ENCODE measurements around the gene FYB2.

FYB2 gene

GRCh38 chr1:56671085-56671484 lies 148.1 kb downstream of the FYB2 start:
- no peak for DNase-seq (ENCODE audit: low read depth)
- H3K4me3 ChIP-seq (ENCODE audit: low read depth, low read length), result no peak overlapping the region

DNA sequence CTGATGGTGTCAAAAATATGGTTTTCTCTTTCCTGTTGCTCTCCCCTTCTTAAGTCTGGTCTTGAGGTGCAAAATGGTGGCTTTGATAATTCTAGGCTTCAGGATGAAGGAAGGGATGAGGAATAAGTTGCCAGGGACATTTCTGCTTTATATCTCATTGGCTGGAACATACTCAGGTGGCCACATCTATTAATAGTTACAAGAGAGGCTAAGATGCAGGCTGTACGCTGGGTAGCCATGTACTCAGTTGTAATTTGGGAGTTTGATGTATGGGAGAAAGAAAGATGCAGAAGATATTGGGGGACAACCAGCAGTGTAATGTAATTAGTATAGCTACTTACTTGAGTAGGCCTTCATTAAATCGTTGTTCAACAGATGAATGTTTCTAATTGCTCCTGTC lies 148.9 kb downstream of the FYB2 start:
- no peak for DNase-seq (ENCODE audit: low read depth)
- H3K4me3 ChIP-seq (ENCODE audit: low read depth, low read length), result no peak overlapping the region

Measured in skeletal muscle cell (primary cell).